ENCODE results near the gene ATXN1. TPM values are rescaled to one million over a fixed set of nuclear protein-coding genes. Genes with fewer than 3 reads are reported as not detected.

The ATXN1 gene
- total and polyA plus RNA-seq, 2 experiments from 2014 or later: 4.8 to 9.1 TPM

DNA sequence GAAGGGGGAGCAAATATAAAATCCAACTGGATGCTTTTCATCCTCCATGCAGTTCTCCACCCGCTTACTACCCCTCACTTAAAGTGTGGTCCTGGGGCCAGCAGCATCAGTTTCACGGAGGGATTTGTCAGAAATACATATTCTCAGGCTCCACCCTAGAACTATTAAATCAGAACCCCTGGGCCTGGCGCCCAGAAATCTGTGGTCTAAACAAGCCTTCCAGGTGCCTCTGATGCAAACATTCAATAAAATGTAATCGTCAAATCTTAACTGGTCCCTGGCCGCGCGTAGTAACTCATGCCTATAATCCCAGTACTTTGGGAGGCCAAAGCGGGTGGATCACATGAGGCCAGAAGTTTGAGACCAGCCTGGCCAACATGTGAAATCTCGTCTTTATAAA lies 47.7 kb downstream of the ATXN1 start:
- peaks cover 2% of the 10 kb centered on the region for H3K27me3 Mint-ChIP-seq (ENCODE audit: insufficient read depth, low read depth, poor library complexity)

DNA sequence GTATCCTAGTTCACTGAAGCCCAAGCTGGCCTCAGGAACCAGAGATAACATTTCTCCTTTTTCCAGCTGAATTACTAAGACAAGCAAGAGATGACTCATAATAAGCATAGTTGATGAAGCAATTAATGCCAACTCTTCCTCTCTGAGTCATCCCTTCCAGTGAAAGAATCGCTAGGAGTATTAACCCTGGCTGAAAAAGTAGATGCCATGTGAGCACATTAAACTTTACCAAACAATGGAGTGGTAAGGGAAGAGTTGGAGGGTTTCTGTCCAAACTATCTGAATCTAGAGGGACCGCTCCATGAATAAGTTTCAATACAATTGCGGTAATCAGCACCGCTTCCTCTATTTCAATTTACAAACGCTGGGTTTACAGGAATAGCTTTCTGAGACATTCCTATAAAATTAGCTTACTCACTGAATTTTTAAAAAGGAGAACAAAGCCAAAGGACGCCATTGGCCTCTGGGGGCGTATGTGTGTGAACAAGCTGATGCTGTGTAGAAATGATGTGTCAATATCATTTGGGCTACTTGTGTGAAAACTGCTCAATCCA lies 48.3 kb downstream of the ATXN1 start:
- H3K4me1 ChIP-seq (ENCODE audit: insufficient read depth): no peaks in the 10 kb centered on the region; the same call in 1 of the 2 replicates
- peak; percentile 21 for DNase-seq (ENCODE audit: low spot score)
- peaks cover 2% of the 10 kb centered on the region for H3K4me1 Mint-ChIP-seq
- 0 out of 2 replicates have a peak overlapping the region, but pooled peaks have one; percentile 22 for H3K27ac Mint-ChIP-seq
- TF ChIP-seq, protein P1, sequence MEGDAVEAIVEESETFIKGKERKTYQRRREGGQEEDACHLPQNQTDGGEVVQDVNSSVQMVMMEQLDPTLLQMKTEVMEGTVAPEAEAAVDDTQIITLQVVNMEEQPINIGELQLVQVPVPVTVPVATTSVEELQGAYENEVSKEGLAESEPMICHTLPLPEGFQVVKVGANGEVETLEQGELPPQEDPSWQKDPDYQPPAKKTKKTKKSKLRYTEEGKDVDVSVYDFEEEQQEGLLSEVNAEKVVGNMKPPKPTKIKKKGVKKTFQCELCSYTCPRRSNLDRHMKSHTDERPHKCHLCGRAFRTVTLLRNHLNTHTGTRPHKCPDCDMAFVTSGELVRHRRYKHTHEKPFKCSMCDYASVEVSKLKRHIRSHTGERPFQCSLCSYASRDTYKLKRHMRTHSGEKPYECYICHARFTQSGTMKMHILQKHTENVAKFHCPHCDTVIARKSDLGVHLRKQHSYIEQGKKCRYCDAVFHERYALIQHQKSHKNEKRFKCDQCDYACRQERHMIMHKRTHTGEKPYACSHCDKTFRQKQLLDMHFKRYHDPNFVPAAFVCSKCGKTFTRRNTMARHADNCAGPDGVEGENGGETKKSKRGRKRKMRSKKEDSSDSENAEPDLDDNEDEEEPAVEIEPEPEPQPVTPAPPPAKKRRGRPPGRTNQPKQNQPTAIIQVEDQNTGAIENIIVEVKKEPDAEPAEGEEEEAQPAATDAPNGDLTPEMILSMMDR (conservative IDR thresholded peaks at IDR 0.05; ENCODE audit: low read depth in 2 of 2): peak; percentile 22 to 48; a peak in 2 of 4 replicates
- no peak for TF ChIP-seq JUNB (IDR thresholded peaks at IDR 0.05; ENCODE audit: unreplicated experiment)
- no peaks in the 10 kb centered on the region for H3K9me2 ChIP-seq (ENCODE audit: insufficient read depth)
- no peaks in the 10 kb centered on the region for H3K36me3 Mint-ChIP-seq (ENCODE audit: low read depth)
- H3K36me3 ChIP-seq (ENCODE audit: insufficient read depth): no peaks in the 10 kb centered on the region
- no peaks in the 10 kb centered on the region for H3F3A ChIP-seq (replicated peaks; ENCODE audit: low read depth)
- peak; percentile 26; the same call in 1 of the 3 replicates for ATAC-seq
- no peaks in the 10 kb centered on the region for H4K20me1 ChIP-seq (replicated peaks; ENCODE audit: insufficient read depth)
- peaks cover 2% of the 10 kb centered on the region for H3K27me3 Mint-ChIP-seq (ENCODE audit: insufficient read depth, low read depth, poor library complexity)
- no peak overlapping the region for H3K4me2 ChIP-seq
- no peak overlapping the region for H3K4me3 Mint-ChIP-seq
- H3K9me3 Mint-ChIP-seq: no peaks in the 10 kb centered on the region
- H3K79me2 ChIP-seq (replicated peaks; ENCODE audit: insufficient read depth): no peaks in the 10 kb centered on the region
- no peak overlapping the region for H3K27ac ChIP-seq (ENCODE audit: low read depth)
- H3K4me3 ChIP-seq: no peak overlapping the region
- no peaks in the 10 kb centered on the region for H3K27me3 ChIP-seq (ENCODE audit: insufficient read depth)
- H2AFZ ChIP-seq: no peak overlapping the region

More for the DNA sequence above, 47.7 kb downstream of the ATXN1 start:
- Histone ChIP-seq H3K27me3 (ENCODE audit: insufficient read depth) (no peaks in the 10 kb centered on the region), H3K36me3 (ENCODE audit: insufficient read depth) (no peaks in the 10 kb centered on the region), H3K9me2 (ENCODE audit: insufficient read depth) (no peaks in the 10 kb centered on the region), H3K4me3 (no peak overlapping the region), H4K20me1 (replicated peaks; ENCODE audit: insufficient read depth) (no peaks in the 10 kb centered on the region), H3F3A (replicated peaks; ENCODE audit: low read depth) (no peaks in the 10 kb centered on the region), H3K27ac (ENCODE audit: low read depth) (0 out of 2 replicates have a peak overlapping the region, but pooled peaks have one; percentile 32), H2AFZ (no peak overlapping the region), H3K4me1 (ENCODE audit: insufficient read depth) (no peaks in the 10 kb centered on the region; the same call in 1 of the 2 replicates), H3K4me2 (no peak overlapping the region), H3K79me2 (replicated peaks; ENCODE audit: insufficient read depth) (no peaks in the 10 kb centered on the region)
- TF ChIP-seq, protein P2, sequence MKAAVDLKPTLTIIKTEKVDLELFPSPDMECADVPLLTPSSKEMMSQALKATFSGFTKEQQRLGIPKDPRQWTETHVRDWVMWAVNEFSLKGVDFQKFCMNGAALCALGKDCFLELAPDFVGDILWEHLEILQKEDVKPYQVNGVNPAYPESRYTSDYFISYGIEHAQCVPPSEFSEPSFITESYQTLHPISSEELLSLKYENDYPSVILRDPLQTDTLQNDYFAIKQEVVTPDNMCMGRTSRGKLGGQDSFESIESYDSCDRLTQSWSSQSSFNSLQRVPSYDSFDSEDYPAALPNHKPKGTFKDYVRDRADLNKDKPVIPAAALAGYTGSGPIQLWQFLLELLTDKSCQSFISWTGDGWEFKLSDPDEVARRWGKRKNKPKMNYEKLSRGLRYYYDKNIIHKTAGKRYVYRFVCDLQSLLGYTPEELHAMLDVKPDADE (IDR thresholded peaks at IDR 0.05): no peak
- no peak for TF ChIP-seq POLR2AphosphoS5 (IDR thresholded peaks at IDR 0.05; ENCODE audit: low read depth)
- no peak overlapping the region for H3K27ac Mint-ChIP-seq
- no peaks in the 10 kb centered on the region for H3K36me3 Mint-ChIP-seq (ENCODE audit: low read depth)
- H3K9me3 Mint-ChIP-seq: no peaks in the 10 kb centered on the region
- H3K4me1 Mint-ChIP-seq: peaks cover 2% of the 10 kb centered on the region
- no peak for DNase-seq (ENCODE audit: low spot score)
- ATAC-seq: no peak
- H3K4me3 Mint-ChIP-seq: no peak overlapping the region

DNA sequence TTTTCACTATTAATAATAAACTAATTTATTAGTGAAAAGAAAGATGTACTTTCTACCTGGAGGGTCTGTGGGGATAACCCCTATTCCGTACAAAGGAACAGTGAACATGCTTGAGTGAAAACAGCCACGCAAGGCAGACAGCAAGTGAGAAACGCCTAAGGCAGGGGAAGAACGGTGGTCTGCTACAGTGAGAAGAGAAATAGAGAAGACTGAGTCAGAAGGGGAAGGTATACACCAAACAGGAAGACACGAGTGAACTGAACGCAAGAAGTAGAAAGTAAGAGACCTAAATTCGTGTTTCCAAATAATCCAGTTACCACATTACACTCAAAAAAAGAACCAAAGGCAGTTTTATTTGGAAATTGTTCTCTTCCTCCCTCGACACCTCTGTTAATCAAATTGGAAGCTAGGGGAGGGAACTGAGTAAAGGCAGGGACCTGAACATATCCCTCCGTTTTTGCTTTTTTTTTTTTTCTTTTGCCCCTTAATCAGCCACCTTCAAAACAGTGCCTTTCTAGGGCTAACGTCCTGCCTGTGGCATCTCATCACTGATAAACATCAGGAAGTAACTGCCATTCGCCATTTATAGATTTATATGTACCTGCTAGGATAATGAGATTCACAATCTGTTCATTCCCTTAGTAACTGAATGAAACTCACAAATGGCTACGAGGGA lies 48.9 kb downstream of the ATXN1 start:
- H3K79me2 ChIP-seq (replicated peaks; ENCODE audit: insufficient read depth): no peaks in the 10 kb centered on the region
- H2AFZ ChIP-seq: no peak overlapping the region
- TF ChIP-seq ZNF114 (CRISPR knock-in tag; IDR thresholded peaks at IDR 0.05) (no peak), CREB1 (CRISPR knock-in tag; IDR thresholded peaks at IDR 0.05; ENCODE audit: low read depth) (no peak), EZH2 (IDR thresholded peaks at IDR 0.05; ENCODE audit: low read depth, unreplicated experiment) (no peak), NANOG (IDR thresholded peaks at IDR 0.05; ENCODE audit: borderline replicate concordance) (no peak)
- TF ChIP-seq, protein P1 (conservative IDR thresholded peaks at IDR 0.05; ENCODE audit: low read depth in 2 of 2): no peak
- TF ChIP-seq, protein P3, sequence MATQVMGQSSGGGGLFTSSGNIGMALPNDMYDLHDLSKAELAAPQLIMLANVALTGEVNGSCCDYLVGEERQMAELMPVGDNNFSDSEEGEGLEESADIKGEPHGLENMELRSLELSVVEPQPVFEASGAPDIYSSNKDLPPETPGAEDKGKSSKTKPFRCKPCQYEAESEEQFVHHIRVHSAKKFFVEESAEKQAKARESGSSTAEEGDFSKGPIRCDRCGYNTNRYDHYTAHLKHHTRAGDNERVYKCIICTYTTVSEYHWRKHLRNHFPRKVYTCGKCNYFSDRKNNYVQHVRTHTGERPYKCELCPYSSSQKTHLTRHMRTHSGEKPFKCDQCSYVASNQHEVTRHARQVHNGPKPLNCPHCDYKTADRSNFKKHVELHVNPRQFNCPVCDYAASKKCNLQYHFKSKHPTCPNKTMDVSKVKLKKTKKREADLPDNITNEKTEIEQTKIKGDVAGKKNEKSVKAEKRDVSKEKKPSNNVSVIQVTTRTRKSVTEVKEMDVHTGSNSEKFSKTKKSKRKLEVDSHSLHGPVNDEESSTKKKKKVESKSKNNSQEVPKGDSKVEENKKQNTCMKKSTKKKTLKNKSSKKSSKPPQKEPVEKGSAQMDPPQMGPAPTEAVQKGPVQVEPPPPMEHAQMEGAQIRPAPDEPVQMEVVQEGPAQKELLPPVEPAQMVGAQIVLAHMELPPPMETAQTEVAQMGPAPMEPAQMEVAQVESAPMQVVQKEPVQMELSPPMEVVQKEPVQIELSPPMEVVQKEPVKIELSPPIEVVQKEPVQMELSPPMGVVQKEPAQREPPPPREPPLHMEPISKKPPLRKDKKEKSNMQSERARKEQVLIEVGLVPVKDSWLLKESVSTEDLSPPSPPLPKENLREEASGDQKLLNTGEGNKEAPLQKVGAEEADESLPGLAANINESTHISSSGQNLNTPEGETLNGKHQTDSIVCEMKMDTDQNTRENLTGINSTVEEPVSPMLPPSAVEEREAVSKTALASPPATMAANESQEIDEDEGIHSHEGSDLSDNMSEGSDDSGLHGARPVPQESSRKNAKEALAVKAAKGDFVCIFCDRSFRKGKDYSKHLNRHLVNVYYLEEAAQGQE (IDR thresholded peaks at IDR 0.05; ENCODE audit: unreplicated experiment): no peak

More for the DNA sequence above, 48.9 kb downstream of the ATXN1 start:
- Mint-ChIP-seq H3K27me3 (ENCODE audit: insufficient read depth, low read depth, poor library complexity) (peaks cover 2% of the 10 kb centered on the region), H3K36me3 (ENCODE audit: low read depth) (no peaks in the 10 kb centered on the region), H3K9me3 (no peaks in the 10 kb centered on the region), H3K27ac (no peak overlapping the region), H3K4me1 (peaks cover 2% of the 10 kb centered on the region), H3K4me3 (no peak overlapping the region)
- Histone ChIP-seq H3F3A (replicated peaks; ENCODE audit: low read depth) (no peaks in the 10 kb centered on the region), H3K4me2 (no peak overlapping the region), H3K4me3 (no peak overlapping the region), H3K27ac (ENCODE audit: low read depth) (peak overlapping the region; percentile 74; the same call in 1 of the 2 replicates), H3K9me2 (ENCODE audit: insufficient read depth) (no peaks in the 10 kb centered on the region), H4K20me1 (replicated peaks; ENCODE audit: insufficient read depth) (no peaks in the 10 kb centered on the region), H3K4me1 (ENCODE audit: insufficient read depth) (no peaks in the 10 kb centered on the region; the same call in 1 of the 2 replicates), H3K36me3 (ENCODE audit: insufficient read depth) (no peaks in the 10 kb centered on the region), H3K27me3 (ENCODE audit: insufficient read depth) (no peaks in the 10 kb centered on the region)
- no peak for DNase-seq (ENCODE audit: low spot score)
- no peak for ATAC-seq

Measured in GM23338 (cell line).